HG03469 (cell line): Measurements from ENCODE around the gene KAT8.
A peak's percentile ranks its signal among the peaks of the same experiment; 100 is the strongest.
"Not testable (repeated sequence)": the region's sequence is repeated elsewhere in the genome, so short reads cannot be mapped to it uniquely, and the experiment has no call there.

Experiments used
- ATAC-seq: cut with Tn5 transposase; IDR thresholded peaks from one replicate; pipeline ENCODE4 v1.9.1; 2021; ENCODE audit warnings: mild to moderate bottlenecking, moderate library complexity, moderate number of reproducible peaks; ENCODE audit not compliant: unreplicated experiment

Gene KAT8

DNA sequence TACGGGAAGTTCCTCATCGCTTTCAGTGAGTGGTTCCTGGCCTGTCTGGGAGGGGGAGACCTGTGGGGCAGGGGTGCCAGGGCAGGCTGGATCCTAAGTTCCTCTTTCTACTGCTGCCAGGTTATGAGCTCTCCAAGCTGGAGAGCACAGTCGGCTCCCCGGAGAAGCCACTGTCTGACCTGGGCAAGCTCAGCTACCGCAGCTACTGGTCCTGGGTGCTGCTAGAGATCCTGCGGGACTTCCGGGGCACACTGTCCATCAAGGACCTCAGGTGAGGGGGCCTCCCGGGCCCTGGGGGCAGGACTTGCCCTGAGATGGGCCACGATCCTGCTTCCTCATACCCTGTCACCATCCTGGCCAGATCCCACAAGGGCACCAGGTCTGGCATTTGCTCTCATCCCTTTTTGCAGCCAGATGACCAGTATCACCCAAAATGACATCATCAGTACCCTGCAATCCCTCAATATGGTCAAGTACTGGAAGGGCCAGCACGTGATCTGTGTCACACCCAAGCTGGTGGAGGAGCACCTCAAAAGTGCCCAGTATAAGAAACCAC lies 12.9 kb downstream of the KAT8 start:
- ATAC-seq, result no peak

DNA sequence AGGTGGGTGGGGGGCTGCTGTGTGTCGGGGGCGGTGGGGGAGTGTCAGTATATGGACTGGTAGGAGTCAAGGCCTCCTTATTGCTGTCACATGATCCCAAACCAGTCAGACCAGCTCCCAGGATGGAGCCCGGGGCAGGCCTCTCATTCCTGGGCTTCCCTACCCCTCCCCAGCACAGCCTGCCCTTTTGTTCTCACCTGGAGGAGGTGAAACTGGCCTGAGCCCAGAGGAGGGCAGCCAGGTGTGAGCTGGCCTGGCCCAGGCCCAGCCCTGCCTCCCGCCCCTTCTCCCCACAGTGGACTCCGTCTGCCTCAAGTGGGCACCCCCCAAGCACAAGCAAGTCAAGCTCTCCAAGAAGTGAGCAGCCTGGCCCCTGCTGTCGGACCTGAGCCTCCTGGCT lies 13.4 kb downstream of the KAT8 start:
- ATAC-seq, result no peak

DNA sequence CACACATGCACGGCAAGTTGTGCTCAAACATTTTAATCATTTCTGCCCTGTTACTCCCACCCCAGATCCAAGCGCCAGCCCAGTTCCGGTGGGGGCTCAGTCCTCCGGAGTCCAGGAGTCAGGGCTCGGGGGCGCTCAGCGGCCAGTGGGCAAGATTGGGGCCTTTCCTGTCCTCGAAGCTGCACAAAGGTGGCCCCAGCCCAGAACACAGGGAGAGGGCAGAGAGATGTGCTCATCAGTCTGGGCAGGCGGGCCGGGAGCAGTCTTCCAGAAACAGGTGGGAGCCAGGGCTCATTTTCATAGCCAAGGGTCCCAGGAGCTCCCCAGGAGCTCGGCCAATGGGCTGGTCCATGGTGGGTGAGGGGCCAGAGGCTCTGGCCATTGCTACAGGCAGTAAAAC lies 14.0 kb downstream of the KAT8 start:
- no peak for ATAC-seq

DNA sequence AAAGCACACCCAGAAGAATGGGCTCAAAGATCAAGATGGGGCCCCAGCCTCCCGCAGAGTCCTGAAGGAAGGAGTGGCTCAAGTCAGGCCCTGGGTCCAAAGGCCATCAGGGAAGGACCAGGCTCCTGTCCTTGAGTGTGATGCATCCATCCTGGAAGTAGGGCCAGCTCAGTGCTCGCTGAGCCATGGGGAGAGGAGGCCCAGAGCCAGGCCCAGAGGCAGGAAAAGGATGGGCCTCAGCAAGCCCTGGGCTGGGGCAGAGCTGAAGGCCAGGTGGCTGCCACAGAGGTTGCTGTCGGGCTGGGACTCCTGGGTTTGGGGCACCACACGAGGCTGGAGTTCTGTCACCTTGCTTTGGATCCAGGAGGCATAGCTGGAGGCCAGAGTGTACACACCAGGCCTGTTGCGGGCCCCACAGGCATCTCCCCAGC lies 14.4 kb downstream of the KAT8 start:
- ATAC-seq, result no peak

DNA sequence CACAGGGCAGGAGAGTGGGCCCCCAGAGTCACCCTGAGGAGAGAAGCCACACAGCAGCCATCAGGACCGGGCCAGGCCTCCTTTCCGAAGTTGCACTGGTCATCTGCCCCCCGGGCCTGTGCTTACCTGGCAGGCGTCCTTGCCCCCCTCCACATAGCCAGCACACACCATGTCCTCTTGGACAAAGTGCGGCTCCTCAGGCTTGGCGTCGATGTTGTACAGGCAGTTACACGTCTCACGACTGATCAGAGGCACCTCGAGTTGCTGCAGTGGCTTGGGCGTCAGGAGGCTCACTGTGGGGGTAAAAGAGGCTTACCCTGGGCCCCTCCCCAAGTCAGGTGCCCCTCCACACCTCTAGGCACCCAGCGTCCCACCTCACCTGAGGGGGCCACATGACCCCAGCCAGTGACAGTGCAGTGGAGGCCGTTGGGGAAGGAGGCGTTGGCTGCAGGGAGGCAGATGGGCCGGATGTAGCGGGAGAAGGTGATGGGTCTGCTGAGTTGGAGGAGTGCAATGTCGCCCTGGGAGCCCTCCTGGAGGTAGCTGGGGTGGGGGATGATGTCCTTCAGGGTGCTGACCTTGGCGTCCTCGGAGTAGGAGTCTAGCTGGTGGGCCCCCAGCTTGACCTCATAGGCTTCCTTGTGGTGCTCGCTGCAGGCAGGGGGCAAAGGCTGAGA lies 15.0 kb downstream of the KAT8 start:
- no peak for ATAC-seq

DNA sequence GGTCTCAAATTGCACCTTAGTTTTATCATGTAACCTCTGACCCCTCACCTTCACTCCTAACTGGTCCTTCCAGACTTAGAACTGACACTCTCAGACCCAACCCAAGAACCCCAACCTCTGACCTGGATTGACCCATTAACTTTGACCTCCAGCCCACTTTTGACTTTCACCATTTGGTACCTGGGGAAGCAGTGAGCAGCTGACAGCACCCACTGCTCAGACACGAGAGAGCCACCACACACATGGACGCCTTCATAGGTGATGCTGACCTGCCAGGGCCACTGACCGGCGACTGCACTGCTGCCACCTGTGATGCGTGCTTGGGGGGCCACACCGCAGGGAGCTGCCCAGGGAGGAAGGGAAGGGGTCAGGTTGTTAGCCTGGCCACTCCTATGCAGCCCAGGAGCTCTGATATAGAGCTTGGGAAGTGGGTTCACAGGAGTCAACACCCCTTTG lies 15.6 kb downstream of the KAT8 start:
- no peak for ATAC-seq

DNA sequence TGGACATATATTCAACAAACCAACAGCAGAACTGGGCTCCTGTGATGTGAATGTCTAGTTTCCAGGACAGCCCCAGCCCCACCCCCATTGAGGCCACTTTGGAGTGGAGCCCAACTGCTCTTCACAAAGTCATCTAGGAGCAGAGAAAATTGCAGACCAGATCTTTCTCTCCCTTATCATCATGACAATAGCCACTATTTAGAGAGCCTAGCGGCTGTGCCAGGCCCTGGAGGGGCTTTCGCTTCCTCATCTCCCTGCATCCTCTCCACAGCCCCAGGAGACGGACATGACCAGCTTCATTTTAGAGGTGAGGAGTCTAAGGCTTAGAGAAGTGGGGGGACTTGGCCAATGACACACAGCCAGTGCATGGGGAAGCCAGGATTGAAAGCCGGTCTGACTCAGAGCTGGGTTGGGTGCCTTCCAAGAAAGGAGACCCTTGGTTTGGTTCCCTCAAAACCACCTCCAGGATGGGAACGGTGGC lies 16.7 kb downstream of the KAT8 start:
- no peak for ATAC-seq

DNA sequence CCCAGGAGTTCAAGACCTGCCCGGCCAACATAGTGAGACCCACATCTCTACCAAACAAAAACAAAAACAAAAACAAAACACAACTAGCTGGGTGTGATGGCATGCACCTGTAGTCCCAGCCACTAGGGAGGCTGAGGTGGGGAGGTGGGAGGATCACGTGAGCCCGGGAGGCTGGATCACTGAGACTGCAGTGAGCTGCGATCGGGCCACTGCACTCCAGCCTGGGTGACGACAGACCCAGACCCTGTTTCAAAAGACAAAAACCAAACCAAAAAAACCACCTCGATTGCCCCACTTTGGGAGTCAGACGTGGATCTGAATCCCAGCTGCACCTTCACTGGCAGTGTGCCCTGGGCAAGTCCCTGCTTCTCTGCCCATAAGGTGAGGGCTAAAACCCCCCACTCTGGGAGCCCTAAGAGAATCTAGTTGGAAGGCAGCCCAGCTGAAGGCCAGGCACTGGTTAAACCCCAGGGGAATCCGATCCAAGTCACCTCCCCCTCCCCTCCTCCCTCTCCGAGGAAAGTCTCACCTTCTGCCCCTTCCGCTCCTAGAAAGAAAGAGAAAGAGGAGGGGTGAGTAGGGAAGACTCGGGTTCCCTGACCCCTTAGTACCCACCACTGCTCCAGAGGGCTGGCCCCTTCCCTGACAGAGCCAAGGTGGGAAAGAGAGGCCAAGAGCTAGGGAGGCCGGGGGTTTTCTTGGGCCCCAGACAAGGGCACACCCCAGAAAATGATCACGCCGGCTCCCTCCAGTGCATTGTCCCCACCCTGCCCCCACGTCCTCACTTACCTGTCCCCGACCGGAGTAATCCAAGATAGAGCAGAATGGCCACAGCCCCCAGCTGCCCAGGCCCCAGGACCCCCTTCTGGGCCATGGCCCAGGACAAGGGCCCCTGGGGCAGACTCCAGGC lies 17.4 kb downstream of the KAT8 start:
- ATAC-seq, result no peak

- ATAC-seq, result no peak
Observed at GRCh38 chr16:31135535-31136286, 18.2 kb downstream of the KAT8 start, which contains the start of gene PRSS8. PRSS8 (minus strand) TSS chr16:31135727; CDS start chr16:31135498, 229 bp downstream.

- ATAC-seq, result no peak
Observed at GRCh38 chr16:31136287-31136662, 18.8 kb downstream of the KAT8 start.

DNA sequence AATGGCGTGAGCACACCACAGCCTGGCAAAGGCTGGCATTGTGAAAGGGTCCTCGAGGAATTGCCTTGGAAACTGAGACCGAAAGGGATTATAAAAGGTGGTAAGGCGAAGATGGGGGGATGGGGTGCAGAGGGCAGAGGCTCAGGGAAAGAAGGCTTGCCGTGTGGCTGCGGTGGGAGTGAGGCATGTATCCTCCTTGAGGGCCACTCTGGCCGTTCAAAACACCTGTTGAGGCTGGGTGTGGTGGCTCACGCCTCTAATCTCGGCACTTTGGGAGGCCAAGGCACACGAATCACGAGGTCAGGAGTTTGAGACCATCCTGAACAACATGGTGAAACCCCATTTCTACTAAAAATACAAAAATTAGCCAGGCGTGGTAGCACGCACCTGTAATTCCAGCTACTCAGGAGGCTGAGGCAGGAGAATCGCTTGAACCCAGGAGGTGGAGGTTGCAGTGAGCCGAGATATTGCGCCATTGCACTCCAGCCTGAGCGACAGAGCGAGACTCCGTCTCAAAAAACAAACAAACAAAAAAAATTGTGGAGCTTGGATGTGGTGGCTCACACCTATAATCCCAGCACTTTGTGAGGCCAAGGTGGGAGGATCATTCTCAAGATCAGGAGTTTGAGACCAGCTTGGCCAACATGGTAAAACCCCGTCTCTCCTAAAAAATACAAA lies 19.5 kb downstream of the KAT8 start:
- not testable (repeated sequence) for ATAC-seq

DNA sequence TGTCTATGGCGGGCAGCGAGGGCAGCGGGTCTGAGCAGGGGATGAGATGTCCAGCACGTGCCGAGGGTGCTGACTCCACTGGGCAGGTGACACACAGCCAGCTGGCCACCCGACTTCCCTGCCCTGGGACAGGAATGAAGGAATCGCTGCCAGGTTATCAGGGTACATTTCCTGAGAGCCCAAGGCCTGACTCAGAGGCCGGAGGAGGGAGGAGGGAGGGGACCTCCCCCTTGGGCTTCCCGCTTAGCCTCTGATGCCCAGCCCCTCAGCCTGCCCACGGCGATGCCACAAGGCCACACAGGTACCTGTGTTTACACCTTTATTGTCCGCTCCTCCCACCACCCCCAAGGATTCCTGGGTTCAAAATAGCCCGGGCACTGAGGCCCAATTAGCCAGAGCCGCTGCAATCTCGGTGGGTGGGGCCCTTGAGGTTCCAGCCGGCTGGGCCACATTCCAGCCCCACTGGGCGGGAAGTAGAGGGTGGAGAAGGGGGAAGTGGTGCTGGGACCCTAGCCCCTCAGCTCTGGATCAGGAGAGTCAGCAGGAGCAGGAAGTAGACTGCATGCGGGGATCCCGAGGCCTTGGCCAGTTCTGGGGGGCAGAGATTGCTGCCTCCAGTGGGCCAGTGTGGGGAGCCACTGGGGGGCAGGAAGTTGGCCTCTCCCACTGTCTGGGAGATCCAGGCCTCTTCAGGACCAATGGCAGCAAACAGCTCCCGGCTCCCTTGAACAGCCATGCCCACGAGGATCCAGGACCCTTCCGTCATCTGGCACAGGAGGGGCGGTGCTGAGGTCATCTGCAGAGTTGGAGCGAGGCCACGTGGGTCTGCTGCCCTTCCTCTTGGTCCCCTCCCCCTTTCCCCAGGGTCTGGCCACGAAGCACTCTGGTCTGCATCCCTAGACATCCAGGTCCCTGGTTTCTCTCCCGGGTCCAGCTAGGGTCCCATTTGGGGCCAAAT lies 21.4 kb downstream of the KAT8 start:
- ATAC-seq, result no peak

- not testable (repeated sequence) for ATAC-seq
Observed at GRCh38 chr16:31141071-31141469, 23.6 kb downstream of the KAT8 start.

DNA sequence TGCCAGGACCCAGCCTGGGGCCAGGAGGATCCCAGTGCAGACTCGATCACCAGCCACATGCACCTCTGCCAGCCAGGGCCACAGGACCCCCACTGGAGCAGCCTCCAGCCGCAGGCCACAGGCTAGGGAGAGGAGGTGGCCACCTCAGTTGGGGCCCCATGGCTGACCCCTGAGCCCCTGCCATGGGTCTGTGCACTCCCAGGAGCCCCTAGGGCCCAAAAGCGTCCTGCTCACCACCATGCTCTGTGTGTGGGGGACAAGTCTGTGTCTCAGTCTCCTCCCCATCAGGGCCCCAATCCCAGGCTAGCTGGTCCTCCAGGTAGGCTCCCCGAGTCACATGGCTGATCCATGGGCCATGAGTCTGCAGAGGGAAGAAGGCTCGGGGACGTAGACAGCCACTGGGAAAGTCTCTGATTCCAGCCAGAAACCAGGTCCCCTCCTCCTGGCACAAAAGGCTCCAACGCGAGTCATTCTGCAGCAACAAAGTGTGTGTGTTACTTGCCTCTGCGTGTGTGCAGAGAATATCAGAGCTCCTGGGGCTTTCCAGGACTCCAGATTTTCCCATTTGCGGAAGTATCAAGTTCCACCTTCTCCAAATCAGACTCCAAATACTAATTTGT lies 24.1 kb downstream of the KAT8 start:
- ATAC-seq, result no peak

- ATAC-seq, result peak; percentile 79
Observed at GRCh38 chr16:31142109-31143010, 24.9 kb downstream of the KAT8 start.

- no peak for ATAC-seq
Observed at GRCh38 chr16:31143011-31143693, 25.7 kb downstream of the KAT8 start.

- ATAC-seq, result no peak
Observed at GRCh38 chr16:31143694-31144148, 26.3 kb downstream of the KAT8 start.
